Measurements from ENCODE around the gene APOB.

APOB gene

DNA sequence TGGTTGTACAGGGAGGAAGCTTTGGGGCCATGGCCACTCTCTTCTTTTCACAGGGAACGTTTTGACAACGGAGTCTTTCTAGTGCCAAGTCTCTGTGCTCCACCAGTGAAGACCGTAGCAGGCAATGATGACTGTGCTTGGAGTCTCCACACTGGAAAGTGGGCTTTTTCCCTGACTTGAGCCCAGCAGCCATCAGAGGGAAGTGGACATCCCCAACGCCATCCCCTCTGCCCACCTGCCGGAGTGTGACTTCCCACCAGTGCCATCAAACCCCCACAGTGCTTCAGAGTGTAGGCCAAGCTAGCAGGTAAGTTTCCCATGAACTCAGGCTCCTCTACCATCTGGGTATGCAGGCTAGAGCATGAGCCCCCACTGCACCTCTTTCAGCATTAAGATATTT, 78.7 kb downstream of the APOB start:
- Histone ChIP-seq H3K27me3 (ENCODE audit: insufficient read depth, poor library complexity, severe bottlenecking) (peaks cover 2% of the 10 kb centered on the region), H3K27ac (replicated peaks) (no peak overlapping the region)

DNA sequence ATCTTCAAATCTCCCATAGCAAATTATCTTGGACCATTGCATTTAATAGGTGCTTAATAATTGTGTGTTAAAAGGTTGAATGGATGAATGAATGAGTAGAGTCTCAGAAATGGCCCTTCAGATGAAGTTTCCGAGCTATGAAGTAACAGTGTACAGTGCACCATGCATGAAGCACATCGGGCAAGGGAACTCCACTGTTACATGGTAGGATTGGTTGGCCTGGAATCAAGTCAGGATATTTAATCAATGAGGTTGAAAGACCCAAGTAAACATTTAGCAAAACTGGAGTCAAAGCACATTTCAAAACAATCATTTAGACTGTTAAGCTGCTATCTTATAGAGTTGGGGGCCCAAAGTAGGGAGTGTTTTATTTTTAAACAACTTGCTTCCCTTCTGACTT, 80.0 kb downstream of the APOB start:
- Histone ChIP-seq H3K27ac (replicated peaks) (no peak overlapping the region), H3K27me3 (ENCODE audit: insufficient read depth, poor library complexity, severe bottlenecking) (peaks cover 2% of the 10 kb centered on the region), H3K4me3 (replicated peaks; ENCODE audit: insufficient read depth, low read length) (no peak overlapping the region)
- no peak for DNase-seq (ENCODE audit: low read depth in 1 of 2, low spot score in 1 of 2)
- no peak for TF ChIP-seq SPI1 (IDR thresholded peaks at IDR 0.05; ENCODE audit: borderline replicate concordance, low read depth)
- TF ChIP-seq, protein P1, sequence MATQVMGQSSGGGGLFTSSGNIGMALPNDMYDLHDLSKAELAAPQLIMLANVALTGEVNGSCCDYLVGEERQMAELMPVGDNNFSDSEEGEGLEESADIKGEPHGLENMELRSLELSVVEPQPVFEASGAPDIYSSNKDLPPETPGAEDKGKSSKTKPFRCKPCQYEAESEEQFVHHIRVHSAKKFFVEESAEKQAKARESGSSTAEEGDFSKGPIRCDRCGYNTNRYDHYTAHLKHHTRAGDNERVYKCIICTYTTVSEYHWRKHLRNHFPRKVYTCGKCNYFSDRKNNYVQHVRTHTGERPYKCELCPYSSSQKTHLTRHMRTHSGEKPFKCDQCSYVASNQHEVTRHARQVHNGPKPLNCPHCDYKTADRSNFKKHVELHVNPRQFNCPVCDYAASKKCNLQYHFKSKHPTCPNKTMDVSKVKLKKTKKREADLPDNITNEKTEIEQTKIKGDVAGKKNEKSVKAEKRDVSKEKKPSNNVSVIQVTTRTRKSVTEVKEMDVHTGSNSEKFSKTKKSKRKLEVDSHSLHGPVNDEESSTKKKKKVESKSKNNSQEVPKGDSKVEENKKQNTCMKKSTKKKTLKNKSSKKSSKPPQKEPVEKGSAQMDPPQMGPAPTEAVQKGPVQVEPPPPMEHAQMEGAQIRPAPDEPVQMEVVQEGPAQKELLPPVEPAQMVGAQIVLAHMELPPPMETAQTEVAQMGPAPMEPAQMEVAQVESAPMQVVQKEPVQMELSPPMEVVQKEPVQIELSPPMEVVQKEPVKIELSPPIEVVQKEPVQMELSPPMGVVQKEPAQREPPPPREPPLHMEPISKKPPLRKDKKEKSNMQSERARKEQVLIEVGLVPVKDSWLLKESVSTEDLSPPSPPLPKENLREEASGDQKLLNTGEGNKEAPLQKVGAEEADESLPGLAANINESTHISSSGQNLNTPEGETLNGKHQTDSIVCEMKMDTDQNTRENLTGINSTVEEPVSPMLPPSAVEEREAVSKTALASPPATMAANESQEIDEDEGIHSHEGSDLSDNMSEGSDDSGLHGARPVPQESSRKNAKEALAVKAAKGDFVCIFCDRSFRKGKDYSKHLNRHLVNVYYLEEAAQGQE (IDR thresholded peaks at IDR 0.05; ENCODE audit: insufficient replicate concordance, low read depth), result no peak
- TF ChIP-seq POLR2AphosphoS5 (IDR thresholded peaks at IDR 0.05; ENCODE audit: low read depth), result no peak
- no peak for TF ChIP-seq GABPA (IDR thresholded peaks at IDR 0.05; ENCODE audit: low read depth)
- TF ChIP-seq, protein P2, sequence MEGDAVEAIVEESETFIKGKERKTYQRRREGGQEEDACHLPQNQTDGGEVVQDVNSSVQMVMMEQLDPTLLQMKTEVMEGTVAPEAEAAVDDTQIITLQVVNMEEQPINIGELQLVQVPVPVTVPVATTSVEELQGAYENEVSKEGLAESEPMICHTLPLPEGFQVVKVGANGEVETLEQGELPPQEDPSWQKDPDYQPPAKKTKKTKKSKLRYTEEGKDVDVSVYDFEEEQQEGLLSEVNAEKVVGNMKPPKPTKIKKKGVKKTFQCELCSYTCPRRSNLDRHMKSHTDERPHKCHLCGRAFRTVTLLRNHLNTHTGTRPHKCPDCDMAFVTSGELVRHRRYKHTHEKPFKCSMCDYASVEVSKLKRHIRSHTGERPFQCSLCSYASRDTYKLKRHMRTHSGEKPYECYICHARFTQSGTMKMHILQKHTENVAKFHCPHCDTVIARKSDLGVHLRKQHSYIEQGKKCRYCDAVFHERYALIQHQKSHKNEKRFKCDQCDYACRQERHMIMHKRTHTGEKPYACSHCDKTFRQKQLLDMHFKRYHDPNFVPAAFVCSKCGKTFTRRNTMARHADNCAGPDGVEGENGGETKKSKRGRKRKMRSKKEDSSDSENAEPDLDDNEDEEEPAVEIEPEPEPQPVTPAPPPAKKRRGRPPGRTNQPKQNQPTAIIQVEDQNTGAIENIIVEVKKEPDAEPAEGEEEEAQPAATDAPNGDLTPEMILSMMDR (IDR thresholded peaks at IDR 0.05; ENCODE audit: insufficient read depth, low read length), result no peak

More for the DNA sequence above, 78.7 kb downstream of the APOB start:
- DNase-seq (ENCODE audit: low read depth in 1 of 2, low spot score in 1 of 2), result no peak
- no peak overlapping the region for H3K4me3 ChIP-seq (replicated peaks; ENCODE audit: insufficient read depth, low read length)
- TF ChIP-seq GABPA (IDR thresholded peaks at IDR 0.05; ENCODE audit: low read depth) (no peak), SPI1 (IDR thresholded peaks at IDR 0.05; ENCODE audit: borderline replicate concordance, low read depth) (no peak), POLR2AphosphoS5 (IDR thresholded peaks at IDR 0.05; ENCODE audit: low read depth) (no peak)
- TF ChIP-seq, protein P1 (IDR thresholded peaks at IDR 0.05; ENCODE audit: insufficient replicate concordance, low read depth), result no peak
- TF ChIP-seq, protein P2 (IDR thresholded peaks at IDR 0.05; ENCODE audit: insufficient read depth, low read length), result no peak

DNA sequence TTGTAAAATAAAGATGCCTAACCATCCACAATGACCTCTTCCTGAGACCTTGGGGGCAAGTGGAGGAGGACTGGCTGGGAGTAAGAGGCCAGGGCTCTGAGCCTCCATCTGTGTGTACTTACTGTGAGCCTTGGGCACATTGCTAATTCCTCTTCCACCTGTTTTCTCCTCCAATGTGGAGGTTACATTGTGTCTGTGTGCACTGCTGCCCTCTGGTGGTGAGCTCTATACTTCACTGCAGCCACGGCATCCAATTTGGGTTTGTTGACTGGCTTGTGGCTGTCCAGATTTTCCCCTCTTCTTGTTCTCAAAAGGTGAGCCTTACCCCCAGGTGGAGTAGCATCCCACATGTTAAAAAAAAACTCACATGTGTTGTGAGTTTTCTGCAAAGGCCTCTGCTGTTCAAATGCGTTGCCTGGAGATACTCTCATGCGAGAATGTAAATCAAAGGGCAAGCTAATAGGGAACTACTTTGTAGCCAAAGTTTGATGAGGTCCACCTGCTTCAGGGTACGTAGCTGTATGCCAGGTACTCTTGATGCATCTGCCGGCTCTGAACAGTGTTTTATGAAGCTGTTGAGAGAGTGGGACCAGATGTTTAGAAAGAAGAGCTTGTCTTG, 80.8 kb downstream of the APOB start:
- TF ChIP-seq SPI1 (IDR thresholded peaks at IDR 0.05; ENCODE audit: borderline replicate concordance, low read depth), result no peak
- TF ChIP-seq, protein P1 (IDR thresholded peaks at IDR 0.05; ENCODE audit: insufficient replicate concordance, low read depth), result no peak
- TF ChIP-seq GABPA (IDR thresholded peaks at IDR 0.05; ENCODE audit: low read depth), result no peak
- TF ChIP-seq, protein P2 (IDR thresholded peaks at IDR 0.05; ENCODE audit: insufficient read depth, low read length), result peak; percentile 85
- TF ChIP-seq POLR2AphosphoS5 (IDR thresholded peaks at IDR 0.05; ENCODE audit: low read depth), result no peak

More for the DNA sequence above, 80.8 kb downstream of the APOB start:
- peak; percentile 18 to 55 for DNase-seq (ENCODE audit: low read depth in 1 of 2, low spot score in 1 of 2)
- H3K4me3 ChIP-seq (replicated peaks; ENCODE audit: insufficient read depth, low read length), result no peak overlapping the region
- H3K27ac ChIP-seq (replicated peaks), result no peak overlapping the region
- peaks cover 2% of the 10 kb centered on the region for H3K27me3 ChIP-seq (ENCODE audit: insufficient read depth, poor library complexity, severe bottlenecking)

Measured in HL-60 (cell line).